ENCODE data around the gene ADAM8.

ADAM8 gene

GRCh38 chr10:133281084-133281483 is 4.4 kb upstream of the ADAM8 start:
- no peak for DNase-seq

- DNase-seq, result no peak
Observed at GRCh38 chr10:133280391-133281059, 3.9 kb upstream of the ADAM8 start.

- DNase-seq, result no peak
Observed at GRCh38 chr10:133279326-133280226, 2.9 kb upstream of the ADAM8 start.

- no peak for DNase-seq
Observed at GRCh38 chr10:133278577-133279265, 2.1 kb upstream of the ADAM8 start.

- no peak for DNase-seq
Observed at GRCh38 chr10:133277993-133278576, 1.4 kb upstream of the ADAM8 start.

GRCh38 chr10:133277277-133277992 is 767 bp upstream of the ADAM8 start:
- no peak for DNase-seq

GRCh38 chr10:133276100-133276434 is 601 bp downstream of the ADAM8 start:
- no peak for DNase-seq

GRCh38 chr10:133275684-133276092 is 980 bp downstream of the ADAM8 start:
- DNase-seq, result no peak

GRCh38 chr10:133274751-133275683 is 1.7 kb downstream of the ADAM8 start:
- no peak for DNase-seq

- no peak for DNase-seq
Observed at GRCh38 chr10:133273534-133274143, 3.0 kb downstream of the ADAM8 start.

GRCh38 chr10:133272964-133273420 is 3.7 kb downstream of the ADAM8 start:
- no peak for DNase-seq

GRCh38 chr10:133272301-133272963 is 4.2 kb downstream of the ADAM8 start:
- DNase-seq, result no peak

GRCh38 chr10:133271521-133272300 is 5.0 kb downstream of the ADAM8 start:
- DNase-seq, result no peak

GRCh38 chr10:133270773-133271297 is 5.8 kb downstream of the ADAM8 start:
- no peak for DNase-seq

GRCh38 chr10:133270204-133270603 is 6.5 kb downstream of the ADAM8 start:
- no peak for DNase-seq

GRCh38 chr10:133269367-133269766 is 7.3 kb downstream of the ADAM8 start:
- DNase-seq, result no peak

GRCh38 chr10:133268532-133268931 is 8.1 kb downstream of the ADAM8 start:
- DNase-seq, result no peak

- DNase-seq, result no peak
Observed at GRCh38 chr10:133267829-133268228, 8.8 kb downstream of the ADAM8 start.

GRCh38 chr10:133267293-133267692 is 9.4 kb downstream of the ADAM8 start:
- DNase-seq, result no peak

Measured in NCI-H524 treated with DMSO at 0.1 percent for 48 hours (cell line).